ENCODE measurements around the gene RIMKLA.

RIMKLA gene

DNA sequence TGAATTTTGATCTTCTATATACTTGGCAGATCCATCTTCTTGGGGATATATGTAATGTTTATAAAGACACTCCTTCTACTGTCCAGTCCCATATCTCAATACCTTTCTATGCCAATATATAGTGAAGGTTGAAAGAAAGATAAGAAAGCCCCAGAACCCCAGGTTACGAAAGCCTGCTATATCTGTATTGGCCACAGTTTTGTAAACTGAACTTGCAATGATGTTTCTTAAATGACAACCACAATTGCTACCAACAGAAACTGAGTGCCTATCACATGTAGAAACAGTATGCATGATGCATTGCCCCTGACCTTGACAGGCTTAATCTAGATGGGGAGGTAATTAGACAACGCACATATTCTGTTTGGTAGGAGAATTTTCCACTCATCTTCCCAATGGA lies 7.8 kb upstream of the RIMKLA start:
- no peak for DNase-seq (ENCODE audit: low spot score)

DNA sequence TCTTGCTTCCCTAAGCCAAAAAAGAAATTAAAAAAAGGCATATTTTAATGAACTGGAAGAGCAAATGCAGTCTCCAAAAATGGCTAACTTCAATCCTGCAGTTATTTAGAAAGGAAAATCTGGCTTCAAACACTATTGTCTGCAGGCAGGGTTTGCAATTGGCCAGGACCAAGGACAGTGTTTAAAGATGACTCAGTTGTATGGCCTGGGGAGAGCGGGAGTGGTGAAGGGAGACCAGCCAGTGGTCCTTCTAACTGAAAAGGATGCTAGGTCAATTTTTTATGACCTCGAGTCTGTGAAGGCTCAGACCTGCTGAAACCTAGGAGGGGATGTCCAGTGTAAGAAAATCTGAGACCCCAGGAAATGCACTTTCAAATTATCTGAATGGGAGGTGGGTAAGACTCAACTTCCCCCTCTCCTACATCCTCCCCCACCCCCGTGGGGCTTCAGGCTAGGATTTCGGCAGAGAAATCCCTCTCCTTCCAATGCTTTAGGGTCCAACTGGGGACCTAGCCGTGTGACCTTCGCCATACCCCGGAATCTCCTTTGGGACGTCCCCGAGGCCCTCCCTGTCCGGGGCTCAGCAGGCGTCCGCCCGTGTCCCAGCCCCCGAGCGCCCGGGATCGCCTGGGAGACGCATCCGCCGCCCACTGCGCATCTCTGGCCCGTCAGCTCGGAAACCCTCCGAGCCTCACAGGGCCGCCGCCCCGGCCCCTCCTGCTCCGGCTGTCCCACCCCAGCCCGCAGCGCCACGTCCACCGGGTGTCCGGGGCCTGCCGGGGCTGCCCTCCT lies 602 bp upstream of the RIMKLA start:
- DNase-seq (ENCODE audit: low spot score): peak; percentile 26

GRCh38 chr1:42381280-42381673 lies 685 bp downstream of the RIMKLA start:
- peak; percentile 29 for DNase-seq (ENCODE audit: low spot score)

GRCh38 chr1:42385283-42385682 lies 4.7 kb downstream of the RIMKLA start:
- DNase-seq (ENCODE audit: low spot score): no peak

DNA sequence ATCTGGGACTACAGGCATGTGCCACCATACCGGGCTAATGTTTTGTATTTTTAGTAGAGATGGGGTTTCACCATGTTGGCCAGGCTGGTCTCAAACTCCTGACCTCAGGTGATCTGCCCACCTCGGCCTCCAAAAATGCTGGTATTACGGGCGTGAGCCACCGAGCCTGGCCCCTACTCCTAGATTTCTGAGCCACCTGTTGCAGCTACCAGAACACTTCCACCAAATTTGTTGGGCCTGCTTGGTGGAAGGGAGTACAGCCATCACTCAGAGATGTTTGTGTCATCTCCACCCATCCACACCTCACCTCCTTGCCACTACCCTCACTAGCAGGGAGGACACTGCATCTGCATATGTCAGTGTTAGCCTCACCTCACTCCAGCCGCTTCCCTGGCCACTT lies 5.5 kb downstream of the RIMKLA start:
- DNase-seq (ENCODE audit: low spot score): no peak

- no peak for DNase-seq (ENCODE audit: low spot score)
Measured at GRCh38 chr1:42392255-42392654, 11.7 kb downstream of the RIMKLA start.

- no peak for DNase-seq (ENCODE audit: low spot score)
Measured at GRCh38 chr1:42392967-42393848, 12.6 kb downstream of the RIMKLA start.

DNA sequence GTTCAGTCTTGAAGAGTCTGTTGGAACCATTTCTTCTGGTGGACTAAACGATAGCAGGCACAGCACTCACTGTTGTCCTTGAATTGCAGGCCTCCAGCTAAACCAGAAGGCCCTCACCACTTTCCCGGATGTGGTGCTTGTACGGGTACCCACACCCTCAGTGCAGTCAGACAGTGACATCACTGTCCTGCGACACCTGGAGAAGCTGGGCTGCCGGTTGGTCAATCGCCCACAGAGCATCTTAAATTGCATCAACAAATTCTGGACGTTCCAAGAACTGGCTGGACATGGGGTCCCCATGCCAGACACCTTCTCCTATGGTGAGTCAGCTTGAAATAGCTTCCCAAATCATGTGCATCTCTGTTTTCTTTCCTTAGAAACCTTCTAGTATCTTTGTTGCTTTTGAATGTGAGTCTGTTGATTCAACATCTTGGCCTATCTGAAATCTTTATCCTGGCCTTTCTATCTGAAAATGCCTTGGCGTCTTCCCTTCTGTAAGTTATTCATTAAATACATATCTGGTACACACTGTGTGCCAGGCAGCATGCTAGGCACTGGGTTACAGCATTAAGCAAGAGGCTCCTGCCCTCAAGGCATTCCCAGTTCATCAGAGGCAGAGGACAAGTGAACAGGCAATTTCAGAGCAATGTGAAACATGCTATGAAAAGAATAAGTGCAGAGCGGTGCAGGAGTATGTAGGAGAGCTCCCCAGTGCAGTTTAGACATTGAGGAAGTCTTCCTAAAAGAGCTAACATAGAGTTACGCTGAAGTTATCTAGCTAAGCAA lies 18.9 kb downstream of the RIMKLA start:
- DNase-seq (ENCODE audit: low spot score): no peak

GRCh38 chr1:42403880-42404400 lies 23.3 kb downstream of the RIMKLA start:
- no peak for DNase-seq (ENCODE audit: low spot score)

GRCh38 chr1:42414551-42415496 lies 34.2 kb downstream of the RIMKLA start:
- DNase-seq (ENCODE audit: low spot score): no peak

- DNase-seq (ENCODE audit: low spot score): no peak
Measured at GRCh38 chr1:42417166-42417565, 36.6 kb downstream of the RIMKLA start.

DNA sequence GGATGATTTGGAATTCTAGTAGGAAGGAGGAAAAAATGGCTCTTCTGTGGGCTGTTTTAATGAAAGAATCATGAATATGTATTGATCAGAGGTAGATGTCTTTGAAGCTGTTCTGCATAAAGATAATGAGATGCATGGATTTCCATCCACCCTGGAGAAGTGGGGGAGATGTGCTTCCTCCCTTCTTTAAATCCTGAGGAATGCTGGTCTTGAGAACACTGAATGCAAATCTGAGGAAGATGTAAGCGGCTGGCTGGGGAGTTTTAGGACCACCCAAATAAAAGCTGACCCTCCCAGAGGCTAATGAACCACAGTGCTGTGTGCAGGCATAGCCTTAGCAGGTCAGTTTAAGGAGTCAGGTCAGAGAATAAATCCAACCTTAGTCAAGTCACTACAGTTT lies 37.9 kb downstream of the RIMKLA start:
- DNase-seq (ENCODE audit: low spot score): no peak

DNA sequence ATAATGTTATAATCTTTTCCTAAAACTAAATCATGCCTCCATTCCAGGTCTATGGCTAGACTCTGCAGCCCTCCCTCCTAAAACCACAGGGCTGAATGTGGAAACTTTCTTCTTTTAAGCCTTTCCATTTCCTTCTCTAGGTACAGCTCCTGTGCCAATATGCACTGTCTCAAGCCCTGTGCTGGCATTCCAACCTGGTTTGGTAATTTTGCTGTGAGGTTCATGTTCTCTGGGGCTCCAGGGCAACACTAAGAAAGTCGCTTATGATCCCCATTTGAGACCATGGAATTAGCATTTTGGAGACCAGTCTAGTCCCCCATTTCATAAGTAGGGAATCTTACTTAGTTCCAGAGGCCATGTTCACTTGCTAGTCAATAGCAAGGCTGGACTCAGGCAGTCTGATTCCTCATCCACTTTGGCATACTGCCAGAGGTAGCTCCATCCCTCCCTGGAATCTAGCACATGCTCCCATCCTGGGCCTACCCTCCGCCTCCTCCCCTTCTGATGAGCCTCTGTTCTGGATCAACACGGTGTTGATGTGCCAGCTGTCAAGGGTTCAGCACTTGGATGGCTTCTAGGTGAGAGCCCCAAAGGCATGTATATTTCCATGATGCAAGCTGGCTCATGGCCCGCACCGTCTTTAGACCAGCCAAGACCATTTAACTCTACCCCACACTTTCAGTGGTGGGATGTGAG lies 38.7 kb downstream of the RIMKLA start:
- DNase-seq (ENCODE audit: low spot score): no peak

DNA sequence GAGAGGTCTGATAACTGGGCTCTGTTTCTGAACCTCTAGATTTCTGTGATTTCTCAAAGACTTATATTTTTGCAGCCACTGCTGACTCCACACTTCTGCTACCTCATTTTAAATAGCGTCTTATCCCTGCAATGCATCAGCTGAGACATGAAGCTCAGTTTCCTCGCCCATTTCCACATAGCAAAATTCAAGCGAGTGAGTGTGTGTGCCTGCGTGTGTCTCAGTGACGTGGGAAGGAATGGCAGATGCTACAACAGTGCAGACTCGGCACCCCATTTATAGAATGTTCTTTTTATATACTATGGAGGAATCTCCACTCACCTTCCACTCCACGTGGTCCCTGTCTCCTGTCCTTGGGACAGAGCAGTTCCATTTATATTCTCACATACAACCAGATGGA lies 39.5 kb downstream of the RIMKLA start:
- DNase-seq (ENCODE audit: low spot score): no peak

- peak; percentile 89 for DNase-seq (ENCODE audit: low spot score)
Measured at GRCh38 chr1:42420911-42421585, 40.5 kb downstream of the RIMKLA start.

GRCh38 chr1:42422737-42423136 lies 42.1 kb downstream of the RIMKLA start:
- DNase-seq (ENCODE audit: low spot score): no peak

- DNase-seq (ENCODE audit: low spot score): no peak
Measured at GRCh38 chr1:42423681-42424080, 43.1 kb downstream of the RIMKLA start.

DNA sequence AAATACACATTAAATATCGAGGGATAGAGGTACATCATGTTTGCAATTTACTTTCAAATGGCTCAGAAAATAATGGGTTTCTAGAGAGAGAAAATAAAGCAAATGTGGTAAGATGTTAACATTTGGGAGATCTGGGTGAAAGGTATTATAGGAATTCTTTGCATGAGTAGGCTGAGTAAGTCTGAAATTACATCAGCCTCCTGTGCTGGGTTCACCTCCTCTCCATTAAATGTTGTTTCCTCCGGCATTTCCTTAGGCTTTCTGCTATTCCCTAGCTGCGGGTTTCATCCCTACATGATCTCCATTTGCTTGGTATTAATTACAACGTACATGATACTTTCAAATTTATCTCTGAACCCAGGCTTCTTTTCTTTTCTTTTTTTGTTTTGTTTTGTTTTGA lies 43.6 kb downstream of the RIMKLA start:
- no peak for DNase-seq (ENCODE audit: low spot score)

DNA sequence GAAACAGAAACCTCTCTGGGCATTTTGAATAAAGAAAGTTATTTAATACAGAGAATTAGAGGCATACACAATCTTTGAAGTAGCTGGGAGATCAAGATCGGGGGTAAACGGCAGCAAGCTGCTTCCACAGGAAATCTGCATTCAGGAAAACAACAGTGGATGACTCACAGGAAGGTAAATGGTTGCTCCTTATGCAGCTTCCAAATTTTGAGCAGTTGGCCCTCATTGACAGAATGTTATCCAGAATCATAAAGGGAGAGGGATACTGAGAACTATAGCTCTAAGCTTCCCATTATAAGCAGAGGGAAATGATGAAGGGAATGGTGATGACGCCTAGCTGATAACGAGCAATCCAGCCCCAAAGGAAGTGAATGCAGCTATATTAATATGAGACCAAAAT lies 46.6 kb downstream of the RIMKLA start:
- no peak for DNase-seq (ENCODE audit: low spot score)

DNA sequence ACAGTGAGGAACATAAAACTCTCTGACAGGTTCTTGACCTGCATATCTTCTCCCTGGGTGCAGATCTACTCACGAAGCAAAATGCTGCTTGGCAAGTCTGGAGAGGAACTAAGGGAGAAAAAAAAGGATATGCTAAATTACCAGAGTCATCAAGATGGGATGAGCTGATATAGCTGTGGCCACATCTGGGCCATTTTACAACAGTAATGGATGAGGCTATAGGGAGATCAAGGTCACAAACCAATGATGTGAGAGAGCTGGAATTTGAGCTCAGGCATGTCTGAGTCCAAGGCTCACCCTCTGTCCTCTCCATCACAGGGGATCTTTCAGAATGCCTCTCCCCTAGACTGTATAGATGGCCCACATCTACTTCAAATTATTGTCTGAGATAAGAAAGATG lies 49.0 kb downstream of the RIMKLA start:
- DNase-seq (ENCODE audit: low spot score): no peak

Measured in cerebellar cortex (tissue), 1 donor.